ENCODE measurements around the gene MSRB1.
"Not testable (repeated sequence)": the region's sequence is repeated elsewhere in the genome, so short reads cannot be mapped to it uniquely, and the experiment has no call there.

Gene MSRB1

GRCh38 chr16:1900452-1900774, 42.6 kb downstream of the MSRB1 start:
- DNase-seq (ENCODE audit: low read depth in 2 of 2) = no peak

GRCh38 chr16:1899641-1900451, 43.2 kb downstream of the MSRB1 start:
- no peak for DNase-seq (ENCODE audit: low read depth in 2 of 2)

GRCh38 chr16:1897692-1898091, 45.3 kb downstream of the MSRB1 start:
- DNase-seq (ENCODE audit: low read depth in 2 of 2) = not testable (repeated sequence)

GRCh38 chr16:1895949-1896675, 46.9 kb downstream of the MSRB1 start:
- no peak for DNase-seq (ENCODE audit: low read depth in 2 of 2)

- DNase-seq (ENCODE audit: low read depth in 2 of 2) = no peak
Measured at GRCh38 chr16:1895068-1895467, 47.9 kb downstream of the MSRB1 start.

GRCh38 chr16:1890708-1891050, 52.3 kb downstream of the MSRB1 start:
- no peak for DNase-seq (ENCODE audit: low read depth in 2 of 2)

- DNase-seq (ENCODE audit: low read depth in 2 of 2) = no peak
Measured at GRCh38 chr16:1890024-1890707, 52.8 kb downstream of the MSRB1 start.
